Upper lobe of right lung (tissue), 1 donor: ENCODE data around the gene CEP290. TPM values are rescaled to one million over a fixed set of nuclear protein-coding genes. Genes with fewer than 3 reads are reported as not detected.

ENCODE experiments used
- ATAC-seq: fragments of 200-7000 bp; cut with Tn5 transposase; one replicate; pipeline ENCODE4 v1.9.1; 2020; ENCODE audit warnings: mild to moderate bottlenecking, moderate library complexity
- DNase-seq: peaks from one replicate; pipeline ENCODE4 v3.0.0-alpha.2; 2020
- H3K27ac ChIP-seq: fragments of 200-600 bp; one replicate; pipeline ENCODE4 v1.8.0; 2022
- H3K27me3 ChIP-seq: fragments of 200-600 bp; one replicate; pipeline ENCODE4 v1.8.0; 2022; ENCODE audit warnings: mild to moderate bottlenecking
- H3K36me3 ChIP-seq: fragments of 200-600 bp; one replicate; pipeline ENCODE4 v1.8.0; 2022
- H3K4me1 ChIP-seq: fragments of 200-600 bp; one replicate; pipeline ENCODE4 v1.8.0; 2022
- H3K4me3 ChIP-seq: fragments of 200-600 bp; one replicate; pipeline ENCODE4 v1.8.0; 2022; ENCODE audit warnings: mild to moderate bottlenecking
- H3K9me3 ChIP-seq: fragments of 200-600 bp; one replicate; pipeline ENCODE4 v1.8.0; 2022
- CTCF ChIP-seq: fragments of 200-600 bp; IDR thresholded peaks from one replicate; pipeline ENCODE4 v1.8.0; 2022; ENCODE audit warnings: antibody characterized with exemption
- intact Hi-C: fragments of 100-400 bp; cut with DNase I; formaldehyde crosslinking; loops from one replicate; pipeline ENCODE4 v1.11.0; 2022
- long read RNA-seq: library from polyadenylated mRNA; unstranded; transcript quantifications from one replicate; pipeline ENCODE4 v2.0.0, GENCODE V29; 2021
- total RNA-seq: library from RNA; stranded (reverse); fragmentation: NEBNext Ultra II Directional; extraction: Animal tissue kit (Norgen Biotek cat#: 25700); gene quantifications from one replicate; pipeline ENCODE4 v1.2.1, GENCODE V29; 2021
- donor health status: DM: no; HTN: yes; CAD: no; lungs with severe emphysema.

CEP290 gene
- 11.8 TPM for total RNA-seq
- long read RNA-seq, partial matches to known transcripts: 3 of 8 reads
- long read RNA-seq, other reads (novel, unspliced or antisense): 5 of 8 reads

GRCh38 chr12:88141774-88142609 lies at the start of gene CEP290, which contains the start of gene TMTC3:
CEP290 (minus strand) TSS chr12:88142088; CDS start chr12:88141307, 781 bp downstream.
TMTC3 (plus strand) TSS chr12:88142307; CDS start chr12:88148316, 6,009 bp downstream.
- no peak for TF ChIP-seq CTCF
- no peaks in the 10 kb centered on the region for H3K27me3 ChIP-seq
- H3K4me3 ChIP-seq: peak within 1 kb of the TSS; percentile 81
- DNase-seq (peak; percentile 96), ATAC-seq (peak; percentile 99)
- no peaks in the 10 kb centered on the region for H3K36me3 ChIP-seq
- peak within 1 kb of the TSS; percentile 69 for H3K27ac ChIP-seq
- no peaks in the 10 kb centered on the region for H3K4me1 ChIP-seq
- H3K9me3 ChIP-seq: no peaks in the 10 kb centered on the region
- intact Hi-C loops: no loop called here

- no peaks in the 10 kb centered on the region for H3K4me1 ChIP-seq
- H3K9me3 ChIP-seq: no peaks in the 10 kb centered on the region
- no peaks in the 10 kb centered on the region for H3K27me3 ChIP-seq
- no peak for ATAC-seq
- DNase-seq: no peak
- intact Hi-C loops: no loop called here
- H3K27ac ChIP-seq: no peak overlapping the region
- H3K36me3 ChIP-seq: peaks cover 22% of the 10 kb centered on the region
- H3K4me3 ChIP-seq: no peak overlapping the region
- TF ChIP-seq CTCF: no peak
Observed at GRCh38 chr12:88188180-88188579, 46.3 kb upstream of the CEP290 start.

- ATAC-seq (no peak), DNase-seq (no peak)
- Histone ChIP-seq H3K27ac (no peak overlapping the region), H3K27me3 (no peaks in the 10 kb centered on the region), H3K4me3 (no peak overlapping the region), H3K9me3 (no peaks in the 10 kb centered on the region), H3K4me1 (no peaks in the 10 kb centered on the region), H3K36me3 (peaks cover 17% of the 10 kb centered on the region)
- no peak for TF ChIP-seq CTCF
- intact Hi-C loops: no loop called here
Observed at GRCh38 chr12:88187571-88187970, 45.7 kb upstream of the CEP290 start.

- DNase-seq (no peak), ATAC-seq (no peak)
- no peaks in the 10 kb centered on the region for H3K4me1 ChIP-seq
- H3K4me3 ChIP-seq: no peak overlapping the region
- H3K36me3 ChIP-seq: peaks cover 17% of the 10 kb centered on the region
- TF ChIP-seq CTCF: no peak
- H3K9me3 ChIP-seq: no peaks in the 10 kb centered on the region
- intact Hi-C loops: no loop called here
- no peaks in the 10 kb centered on the region for H3K27me3 ChIP-seq
- no peak overlapping the region for H3K27ac ChIP-seq
Observed at GRCh38 chr12:88185988-88186387, 44.1 kb upstream of the CEP290 start.

- no peaks in the 10 kb centered on the region for H3K4me1 ChIP-seq
- no peaks in the 10 kb centered on the region for H3K27me3 ChIP-seq
- no peak for DNase-seq
- intact Hi-C loops: no loop called here
- H3K9me3 ChIP-seq: no peaks in the 10 kb centered on the region
- H3K36me3 ChIP-seq: peaks cover 17% of the 10 kb centered on the region
- H3K27ac ChIP-seq: no peak overlapping the region
- ATAC-seq: no peak
- H3K4me3 ChIP-seq: no peak overlapping the region
- no peak for TF ChIP-seq CTCF
Observed at GRCh38 chr12:88185279-88185678, 43.4 kb upstream of the CEP290 start.
